Fibroblast of villous mesenchyme (primary cell): ENCODE data around the gene COX18. TPM values are rescaled to one million over a fixed set of nuclear protein-coding genes. Genes with fewer than 3 reads are reported as not detected.

Experiments
- DNase-seq: peaks from one replicate; pipeline ENCODE4 v3.0.0-alpha.2; 2010; ENCODE audit warnings: low read depth
- H3K4me3 ChIP-seq: 2 replicates; pipeline ENCODE4 v1.5.1; 2011; ENCODE audit warnings: low read depth, mild to moderate bottlenecking, low read length
- CTCF ChIP-seq: IDR thresholded peaks from 2 replicates; pipeline ENCODE4 v1.5.1; 2012; ENCODE audit warnings: low read depth, mild to moderate bottlenecking, low read length; ENCODE audit not compliant: insufficient read depth
- total RNA-seq: library from RNA; depleted of rRNA; stranded (reverse); fragments of >200 nt; gene quantifications from 2 replicates; pipeline ENCODE4 v1.2.3, GENCODE V29; 2012

The COX18 gene
- 31.6 and 36.3 TPM in 2 replicates for total RNA-seq

- TF ChIP-seq CTCF: no peak
- DNase-seq: peak; percentile 99
- H3K4me3 ChIP-seq: peak within 1 kb of the TSS; percentile 77
Measured at GRCh38 chr4:73069338-73070073, at the start of gene COX18. Gene COX18 (minus strand): TSS chr4:73069716. CDS start chr4:73069649, 67 bp downstream.

- DNase-seq: no peak
- H3K4me3 ChIP-seq: no peak overlapping the region
- TF ChIP-seq CTCF: no peak
Measured at GRCh38 chr4:73109493-73109892, 40.0 kb upstream of the COX18 start.

GRCh38 chr4:73104695-73105094, 35.2 kb upstream of the COX18 start:
- H3K4me3 ChIP-seq: no peak overlapping the region
- DNase-seq: no peak
- no peak for TF ChIP-seq CTCF

GRCh38 chr4:73103799-73104503, 34.4 kb upstream of the COX18 start:
- DNase-seq: peak; percentile 11

GRCh38 chr4:73099143-73099542, 29.6 kb upstream of the COX18 start:
- no peak for DNase-seq
- H3K4me3 ChIP-seq: no peak overlapping the region
- TF ChIP-seq CTCF: no peak

More at GRCh38 chr4:73103799-73104503, 34.4 kb upstream of the COX18 start:
- H3K4me3 ChIP-seq: no peak overlapping the region
- no peak for TF ChIP-seq CTCF

DNA sequence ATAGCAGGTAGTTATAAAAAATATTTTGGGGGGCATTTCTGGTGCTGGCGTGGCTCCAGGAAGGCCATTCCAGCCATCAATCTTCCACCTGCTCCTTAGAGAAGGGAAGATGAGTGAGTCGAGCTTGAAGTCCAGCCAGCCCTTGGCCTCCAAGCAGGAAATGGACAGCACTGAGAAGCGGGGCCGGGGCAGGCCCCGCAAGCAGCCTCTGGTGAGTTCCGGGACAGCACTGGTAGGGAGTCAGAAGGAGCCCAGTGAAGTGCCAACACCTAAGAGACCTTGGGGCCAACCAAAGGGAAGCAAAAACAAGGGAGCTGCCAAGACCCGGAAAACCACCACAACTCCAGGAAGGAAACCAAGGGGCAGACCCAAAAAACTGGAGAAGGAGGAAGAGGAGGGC, 29.2 kb upstream of the COX18 start:
- DNase-seq: no peak
- H3K4me3 ChIP-seq: no peak overlapping the region
- TF ChIP-seq CTCF: no peak

GRCh38 chr4:73098016-73098415, 28.5 kb upstream of the COX18 start:
- TF ChIP-seq CTCF: no peak
- H3K4me3 ChIP-seq: no peak overlapping the region
- DNase-seq: no peak
